GM12873 (cell line): ENCODE results near the gene ANO7.

ENCODE experiments used
- TF ChIP-seq, protein P1 (sequence below): IDR thresholded peaks from 2 replicates; pipeline ENCODE4 v1.5.1; 2012; ENCODE audit warnings: low read depth, mild to moderate bottlenecking, moderate library complexity, low read length, control low read depth; ENCODE audit not compliant: insufficient read depth; ENCODE audit errors: missing control alignments

ANO7 gene

DNA sequence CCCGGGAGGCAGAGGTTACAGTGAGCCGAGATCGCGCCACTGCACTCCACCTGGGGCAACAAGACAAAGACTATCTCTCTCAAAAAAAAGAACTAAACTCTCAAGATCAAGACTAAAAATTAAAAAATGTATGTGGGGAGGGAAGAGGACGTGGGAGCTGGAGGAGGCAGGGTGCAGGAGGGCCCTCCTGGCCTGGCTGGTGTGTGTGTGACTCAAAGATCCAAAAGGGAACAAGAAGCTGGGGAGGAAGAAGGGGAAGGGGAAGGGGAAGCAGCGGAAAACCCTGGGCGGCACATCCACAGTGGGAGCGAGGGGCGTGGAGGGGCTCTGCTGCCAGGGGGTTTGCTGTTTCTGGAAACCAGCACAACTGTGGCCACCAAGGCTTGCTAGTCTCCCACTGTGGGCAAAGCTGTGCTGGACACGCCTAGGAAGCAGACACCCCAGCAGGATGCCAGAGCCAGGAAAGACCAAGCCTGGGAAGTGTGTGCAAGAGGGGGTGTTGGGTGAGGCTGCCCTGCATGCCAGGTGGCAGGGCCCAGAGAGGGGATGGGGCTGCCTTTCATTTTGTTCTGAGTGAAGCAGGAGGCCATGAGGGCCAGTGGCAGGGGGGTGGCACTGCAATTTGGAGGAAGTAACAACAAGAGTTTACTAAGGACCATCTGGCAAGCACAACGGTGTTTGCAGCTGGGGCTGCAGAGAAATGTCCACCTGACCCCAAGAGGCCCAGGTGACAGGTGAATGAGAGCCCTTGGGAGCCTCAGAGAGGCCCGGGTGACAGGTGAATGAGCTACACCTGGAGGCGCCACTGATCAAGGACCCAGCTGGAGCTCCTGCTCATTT, 44.5 kb downstream of the ANO7 start:
- TF ChIP-seq, protein P1, sequence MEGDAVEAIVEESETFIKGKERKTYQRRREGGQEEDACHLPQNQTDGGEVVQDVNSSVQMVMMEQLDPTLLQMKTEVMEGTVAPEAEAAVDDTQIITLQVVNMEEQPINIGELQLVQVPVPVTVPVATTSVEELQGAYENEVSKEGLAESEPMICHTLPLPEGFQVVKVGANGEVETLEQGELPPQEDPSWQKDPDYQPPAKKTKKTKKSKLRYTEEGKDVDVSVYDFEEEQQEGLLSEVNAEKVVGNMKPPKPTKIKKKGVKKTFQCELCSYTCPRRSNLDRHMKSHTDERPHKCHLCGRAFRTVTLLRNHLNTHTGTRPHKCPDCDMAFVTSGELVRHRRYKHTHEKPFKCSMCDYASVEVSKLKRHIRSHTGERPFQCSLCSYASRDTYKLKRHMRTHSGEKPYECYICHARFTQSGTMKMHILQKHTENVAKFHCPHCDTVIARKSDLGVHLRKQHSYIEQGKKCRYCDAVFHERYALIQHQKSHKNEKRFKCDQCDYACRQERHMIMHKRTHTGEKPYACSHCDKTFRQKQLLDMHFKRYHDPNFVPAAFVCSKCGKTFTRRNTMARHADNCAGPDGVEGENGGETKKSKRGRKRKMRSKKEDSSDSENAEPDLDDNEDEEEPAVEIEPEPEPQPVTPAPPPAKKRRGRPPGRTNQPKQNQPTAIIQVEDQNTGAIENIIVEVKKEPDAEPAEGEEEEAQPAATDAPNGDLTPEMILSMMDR, result no peak

DNA sequence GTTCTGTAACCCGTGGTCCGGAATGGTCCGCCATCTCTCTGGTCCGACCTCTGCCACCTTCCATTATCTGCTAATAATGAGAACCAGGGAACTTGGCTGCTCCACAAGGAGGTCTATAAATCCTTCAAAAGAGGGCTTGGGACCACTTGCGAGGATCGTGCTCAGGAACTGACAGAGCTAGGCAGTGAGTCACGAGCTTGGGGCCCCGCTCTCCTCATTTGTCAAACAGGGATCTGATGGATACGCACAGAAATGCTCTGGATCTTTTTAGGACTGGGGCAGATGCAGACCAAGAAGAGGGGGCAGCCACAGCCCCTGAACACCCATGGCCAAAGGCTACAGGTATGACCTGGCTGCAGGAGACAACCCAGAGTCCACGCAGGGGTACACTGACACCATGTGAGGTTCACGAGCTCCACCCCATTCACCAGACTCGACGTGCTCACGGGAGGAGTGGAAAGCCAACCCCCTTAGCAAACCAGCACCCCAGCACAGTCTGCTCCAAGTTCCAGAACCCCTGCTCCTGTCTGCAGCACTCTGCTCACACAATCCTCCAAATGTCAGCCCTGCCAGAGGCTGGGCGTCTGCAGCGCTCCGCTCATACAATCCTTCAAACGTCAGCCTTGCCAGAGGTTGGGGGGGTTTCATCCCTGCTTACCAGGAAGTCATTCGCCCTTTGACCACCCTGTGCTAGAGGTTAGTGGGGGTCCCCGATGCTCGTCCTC, 45.8 kb downstream of the ANO7 start:
- TF ChIP-seq, protein P1, result no peak

DNA sequence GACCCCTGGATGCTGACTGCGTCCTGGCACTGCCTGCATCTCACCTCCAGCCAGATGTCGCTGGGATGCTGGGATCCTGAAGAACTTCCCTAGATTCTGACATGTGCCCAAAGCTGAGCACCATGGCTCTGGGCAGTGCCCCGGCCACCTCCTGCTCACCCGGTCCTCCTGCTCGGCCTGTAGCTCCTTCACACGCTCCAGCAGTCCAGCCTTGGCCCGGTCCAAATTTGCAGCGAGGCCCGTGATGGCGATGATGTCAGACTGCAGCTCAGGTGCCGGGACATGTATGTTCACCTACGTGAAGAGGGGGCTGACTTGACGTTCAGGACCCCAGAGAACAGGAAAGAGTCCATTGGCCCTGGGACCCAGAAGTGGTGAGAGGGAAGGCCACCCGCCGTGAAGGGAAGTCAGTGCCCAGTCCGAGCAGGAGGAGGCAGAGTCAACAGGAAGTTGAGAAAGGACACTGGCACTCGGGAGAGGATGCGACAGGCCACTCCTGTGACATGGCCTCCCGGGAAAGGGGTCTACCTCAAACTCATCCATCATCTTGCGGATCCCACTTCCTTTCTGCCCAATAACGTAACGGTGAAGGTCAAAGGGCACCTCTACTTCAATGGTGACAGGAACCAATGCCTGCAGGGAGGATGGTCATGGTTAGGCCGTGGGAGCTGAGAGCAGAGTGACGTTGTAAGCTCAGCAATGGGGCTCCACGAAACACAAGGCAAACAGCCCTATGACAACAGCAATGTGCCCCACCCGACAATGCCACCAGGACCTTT, 46.7 kb downstream of the ANO7 start:
- TF ChIP-seq, protein P1, result no peak

DNA sequence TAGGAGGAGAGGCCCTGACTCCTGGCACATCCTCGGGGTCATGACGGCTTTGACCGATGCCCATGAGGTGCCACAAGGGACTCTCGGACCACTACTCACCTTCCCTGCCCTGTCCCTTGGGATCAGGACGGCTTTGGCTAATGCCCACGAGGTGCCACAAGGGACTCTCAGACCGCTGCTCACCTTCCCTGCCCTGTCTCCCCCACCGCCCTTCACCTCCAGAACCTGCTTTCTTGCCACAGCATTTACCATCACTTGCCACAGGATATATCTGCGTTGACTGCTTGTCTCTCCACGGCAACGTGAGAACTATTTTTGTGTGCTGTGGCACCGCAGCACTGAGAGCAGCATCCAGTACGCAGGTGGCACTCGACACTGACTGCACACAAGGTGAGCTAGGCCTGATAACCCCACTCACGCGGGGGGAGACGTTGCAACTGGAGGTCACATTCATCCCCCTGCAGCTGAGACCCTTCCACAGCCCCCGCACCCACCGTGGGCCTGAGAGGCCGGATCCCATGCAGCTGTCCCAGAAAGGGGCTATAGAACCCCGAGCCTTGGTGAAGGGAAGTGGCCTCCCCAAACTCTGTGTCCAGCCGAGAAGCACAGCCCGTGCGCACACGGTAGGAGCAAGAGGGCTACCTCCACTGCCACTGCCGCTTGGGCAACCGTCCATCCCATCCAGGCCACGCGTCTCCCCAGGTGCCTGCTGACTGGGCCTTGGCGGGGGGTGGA, 47.5 kb downstream of the ANO7 start:
- TF ChIP-seq, protein P1, result no peak

DNA sequence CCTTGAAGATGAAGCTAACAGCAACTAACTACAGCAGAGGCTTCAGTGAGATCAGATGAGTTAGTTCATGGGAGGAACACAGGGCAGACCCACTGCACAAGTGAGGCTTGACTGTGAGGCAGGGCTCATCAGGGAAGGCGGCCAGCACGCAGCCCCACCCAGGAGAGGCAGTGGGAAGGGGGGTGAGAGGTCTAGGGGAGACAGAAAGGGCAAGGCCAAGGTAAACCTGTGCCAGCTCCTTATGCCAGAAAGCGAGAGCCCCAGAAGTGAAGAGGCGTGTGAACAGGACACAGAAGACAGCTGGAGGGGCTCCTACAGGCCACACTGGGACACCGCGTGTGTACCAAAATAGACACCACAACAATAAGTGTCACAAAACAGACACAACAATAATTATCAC, 48.6 kb downstream of the ANO7 start:
- TF ChIP-seq, protein P1, result no peak

DNA sequence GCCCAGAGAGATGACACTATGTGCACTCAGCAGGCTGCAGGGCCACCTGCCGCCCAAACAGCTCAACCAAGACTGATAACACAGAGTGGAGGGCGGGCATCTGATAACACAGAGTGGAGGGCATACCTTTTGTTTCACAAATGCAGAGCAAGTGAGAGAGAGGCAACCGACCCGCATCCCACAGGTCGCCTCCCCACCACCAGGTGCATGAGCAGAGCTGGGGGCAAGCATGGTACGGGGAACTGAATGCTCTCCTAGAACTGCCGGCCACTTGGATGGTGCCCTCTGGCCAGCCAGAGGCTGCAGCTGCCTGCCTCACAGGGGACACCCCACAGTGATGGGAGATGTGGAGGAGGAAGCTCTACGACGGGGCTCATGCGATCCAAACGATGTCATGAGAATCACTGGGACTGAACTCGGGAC, 49.5 kb downstream of the ANO7 start:
- TF ChIP-seq, protein P1, result no peak
